ENCODE results near the gene CMKLR1.

The CMKLR1 gene

GRCh38 chr12:108282160-108282559 is 57.0 kb downstream of the CMKLR1 start:
- Histone ChIP-seq H3K9me2 (ENCODE audit: low read depth, low read length) (no peaks in the 10 kb centered on the region), H3K27ac (ENCODE audit: low read depth, low read length, poor library complexity, severe bottlenecking) (no peak overlapping the region), H3K36me3 (ENCODE audit: insufficient read depth, low read length) (no peaks in the 10 kb centered on the region), H4K20me1 (ENCODE audit: insufficient read depth, low read length) (no peaks in the 10 kb centered on the region), H3K9ac (ENCODE audit: low read length) (no peak overlapping the region), H3K4me3 (ENCODE audit: low read depth, low read length, poor library complexity, severe bottlenecking) (no peak overlapping the region), H3K79me2 (ENCODE audit: insufficient read depth, low read length) (no peaks in the 10 kb centered on the region), H3F3A (ENCODE audit: insufficient read depth, low read length) (no peaks in the 10 kb centered on the region), H3K4me1 (ENCODE audit: insufficient read depth, low read length, severe bottlenecking) (no peaks in the 10 kb centered on the region), H3K4me2 (ENCODE audit: low read length) (no peak overlapping the region), H3K27me3 (ENCODE audit: insufficient read depth, low read length) (no peaks in the 10 kb centered on the region), H3K9me3 (ENCODE audit: low read length) (no peaks in the 10 kb centered on the region), H2AFZ (ENCODE audit: low read length) (no peak overlapping the region)
- no peak for TF ChIP-seq EZH2 (IDR thresholded peaks at IDR 0.05; ENCODE audit: borderline replicate concordance, low read length)
- TF ChIP-seq CTCF (IDR thresholded peaks at IDR 0.05; ENCODE audit: low read length), result no peak

- H4K20me1 ChIP-seq (ENCODE audit: insufficient read depth, low read length), result no peaks in the 10 kb centered on the region
- H3F3A ChIP-seq (ENCODE audit: insufficient read depth, low read length), result no peaks in the 10 kb centered on the region
- H3K27me3 ChIP-seq (ENCODE audit: insufficient read depth, low read length), result no peaks in the 10 kb centered on the region
- H3K79me2 ChIP-seq (ENCODE audit: insufficient read depth, low read length), result no peaks in the 10 kb centered on the region
- no peak overlapping the region for H3K9ac ChIP-seq (ENCODE audit: low read length)
- no peak overlapping the region for H3K4me2 ChIP-seq (ENCODE audit: low read length)
- no peak overlapping the region for H3K4me3 ChIP-seq (ENCODE audit: low read depth, low read length, poor library complexity, severe bottlenecking)
- H2AFZ ChIP-seq (ENCODE audit: low read length), result no peak overlapping the region
- H3K27ac ChIP-seq (ENCODE audit: low read depth, low read length, poor library complexity, severe bottlenecking), result no peak overlapping the region
- TF ChIP-seq CTCF (IDR thresholded peaks at IDR 0.05; ENCODE audit: low read length), result no peak
- TF ChIP-seq EZH2 (IDR thresholded peaks at IDR 0.05; ENCODE audit: borderline replicate concordance, low read length), result no peak
- H3K4me1 ChIP-seq (ENCODE audit: insufficient read depth, low read length, severe bottlenecking), result no peaks in the 10 kb centered on the region
- no peaks in the 10 kb centered on the region for H3K9me3 ChIP-seq (ENCODE audit: low read length)
- H3K9me2 ChIP-seq (ENCODE audit: low read depth, low read length), result no peaks in the 10 kb centered on the region
- no peaks in the 10 kb centered on the region for H3K36me3 ChIP-seq (ENCODE audit: insufficient read depth, low read length)
Measured at GRCh38 chr12:108277613-108278012, 61.5 kb downstream of the CMKLR1 start.

- no peaks in the 10 kb centered on the region for H3K9me3 ChIP-seq (ENCODE audit: low read length)
- no peak overlapping the region for H3K4me3 ChIP-seq (ENCODE audit: low read depth, low read length, poor library complexity, severe bottlenecking)
- no peaks in the 10 kb centered on the region for H3K9me2 ChIP-seq (ENCODE audit: low read depth, low read length)
- no peak overlapping the region for H3K9ac ChIP-seq (ENCODE audit: low read length)
- no peaks in the 10 kb centered on the region for H3K27me3 ChIP-seq (ENCODE audit: insufficient read depth, low read length)
- no peaks in the 10 kb centered on the region for H3K36me3 ChIP-seq (ENCODE audit: insufficient read depth, low read length)
- H3K4me1 ChIP-seq (ENCODE audit: insufficient read depth, low read length, severe bottlenecking), result no peaks in the 10 kb centered on the region
- no peaks in the 10 kb centered on the region for H3F3A ChIP-seq (ENCODE audit: insufficient read depth, low read length)
- H2AFZ ChIP-seq (ENCODE audit: low read length), result no peak overlapping the region
- TF ChIP-seq EZH2 (IDR thresholded peaks at IDR 0.05; ENCODE audit: borderline replicate concordance, low read length) (no peak), CTCF (IDR thresholded peaks at IDR 0.05; ENCODE audit: low read length) (no peak)
- no peak overlapping the region for H3K27ac ChIP-seq (ENCODE audit: low read depth, low read length, poor library complexity, severe bottlenecking)
- H3K79me2 ChIP-seq (ENCODE audit: insufficient read depth, low read length), result no peaks in the 10 kb centered on the region
- H4K20me1 ChIP-seq (ENCODE audit: insufficient read depth, low read length), result no peaks in the 10 kb centered on the region
- H3K4me2 ChIP-seq (ENCODE audit: low read length), result no peak overlapping the region
Measured at GRCh38 chr12:108273217-108273616, 65.9 kb downstream of the CMKLR1 start.
